AG09319 (cell line): ENCODE results near the gene LMBR1.

ENCODE experiments used
- DNase-seq: peaks from one replicate; pipeline ENCODE4 v3.0.0-alpha.2; 2010; ENCODE audit warnings: low read depth; ENCODE audit errors: extremely low read depth
- CTCF ChIP-seq: IDR thresholded peaks from 2 replicates; pipeline ENCODE4 v1.5.1; 2011; ENCODE audit warnings: low read depth, mild to moderate bottlenecking, inconsistent platforms, low read length, moderate library complexity

The LMBR1 gene

GRCh38 chr7:156667110-156667426 is 225.9 kb downstream of the LMBR1 start:
- TF ChIP-seq CTCF = no peak
- no peak for DNase-seq

DNA sequence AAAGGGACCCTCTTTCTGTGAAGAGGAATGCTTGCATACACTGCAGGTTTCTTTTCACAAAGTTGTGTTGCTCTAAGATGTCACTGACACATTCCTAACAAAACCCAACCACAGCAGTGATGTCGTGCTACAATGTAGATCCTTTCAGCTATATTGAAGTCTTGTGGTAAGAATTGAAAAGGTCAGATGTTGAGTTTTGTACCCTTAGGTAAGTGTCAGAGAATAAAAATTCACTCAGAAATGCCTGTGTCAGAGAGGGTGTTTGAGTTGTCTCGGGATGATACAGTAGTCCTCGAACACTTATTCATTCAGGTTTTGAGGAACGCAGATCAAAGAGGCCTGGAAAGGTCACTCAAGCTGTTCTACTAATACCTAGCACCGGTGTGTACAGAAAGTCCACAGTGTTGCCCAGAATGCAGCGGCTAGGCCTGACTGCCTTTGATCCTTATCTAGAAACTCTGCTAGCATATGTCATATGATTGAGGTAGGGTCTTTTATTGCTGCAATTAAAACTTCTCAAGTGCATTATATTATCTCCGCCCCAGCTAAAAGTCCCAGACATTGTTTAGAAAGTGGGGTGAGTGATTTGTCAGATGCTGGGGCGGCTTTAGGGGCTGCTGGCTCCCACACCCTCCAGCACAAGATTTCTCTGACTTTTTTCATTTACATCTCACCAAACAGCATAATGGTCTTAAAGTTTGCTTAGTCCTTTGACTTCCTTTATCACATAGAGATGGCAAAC is 226.4 kb downstream of the LMBR1 start:
- no peak for TF ChIP-seq CTCF
- DNase-seq = no peak

- no peak for DNase-seq
- no peak for TF ChIP-seq CTCF
Measured at GRCh38 chr7:156665101-156665500, 227.9 kb downstream of the LMBR1 start.

DNA sequence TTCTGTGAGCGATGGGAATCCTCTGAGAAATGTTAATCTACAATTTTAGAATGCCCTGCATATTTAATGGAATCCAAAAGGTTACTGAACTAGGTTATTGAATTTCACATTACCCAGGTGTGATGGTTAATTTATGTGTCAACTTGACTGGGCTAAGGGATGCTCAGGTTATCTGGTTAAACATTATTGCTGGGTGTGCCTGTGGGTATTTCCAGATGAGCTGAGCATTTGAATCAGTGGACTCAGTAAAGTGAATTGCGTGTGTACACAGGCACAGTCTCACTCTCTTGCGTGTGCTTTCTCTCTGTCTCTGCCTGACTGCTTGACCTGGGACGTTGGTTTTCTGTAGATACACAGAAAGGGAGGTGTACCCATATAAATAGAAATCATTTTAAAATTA is 230.7 kb downstream of the LMBR1 start:
- DNase-seq = no peak
- TF ChIP-seq CTCF = no peak

DNA sequence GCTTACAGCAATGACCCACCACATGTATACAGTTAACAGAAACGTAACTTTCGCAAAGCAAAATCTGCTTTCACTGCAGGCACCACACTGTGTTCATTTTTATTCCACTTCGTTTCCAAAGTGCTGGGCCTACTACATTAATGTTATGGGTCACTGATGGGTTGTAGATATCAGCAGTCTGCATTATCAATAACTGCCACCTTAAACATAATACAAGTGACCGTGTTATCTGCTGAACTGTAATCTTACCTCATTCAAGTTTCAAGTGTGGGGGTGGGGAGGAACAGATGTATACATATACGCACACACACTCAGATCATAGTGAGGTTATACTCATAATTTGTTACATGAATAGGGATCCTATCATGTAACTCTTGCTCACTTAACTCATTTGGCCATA is 231.3 kb downstream of the LMBR1 start:
- DNase-seq = no peak
- TF ChIP-seq CTCF = no peak

- TF ChIP-seq CTCF = no peak
- no peak for DNase-seq
Measured at GRCh38 chr7:156659961-156660360, 233.0 kb downstream of the LMBR1 start.

DNA sequence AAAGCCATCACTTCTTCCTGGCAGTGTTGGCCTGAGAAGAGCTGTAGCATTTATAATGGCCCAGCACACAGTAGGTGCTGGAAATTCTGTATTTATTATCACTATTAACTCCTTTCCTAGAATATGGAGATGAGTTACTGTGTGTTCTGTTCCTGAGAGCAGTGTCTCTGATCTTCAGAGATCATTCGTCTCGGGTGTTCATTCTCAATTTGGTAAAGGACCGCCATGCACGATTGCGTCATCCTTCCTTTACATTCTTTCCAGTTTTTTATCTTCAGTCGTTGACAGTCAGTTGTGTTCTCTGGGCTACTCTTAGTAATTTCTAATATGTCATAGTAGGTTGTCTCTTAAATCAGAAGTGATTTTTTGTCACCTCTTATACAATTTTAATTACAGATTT is 233.8 kb downstream of the LMBR1 start:
- no peak for DNase-seq
- TF ChIP-seq CTCF = no peak
